ENCODE results near the gene PLXNB2.

DNA sequence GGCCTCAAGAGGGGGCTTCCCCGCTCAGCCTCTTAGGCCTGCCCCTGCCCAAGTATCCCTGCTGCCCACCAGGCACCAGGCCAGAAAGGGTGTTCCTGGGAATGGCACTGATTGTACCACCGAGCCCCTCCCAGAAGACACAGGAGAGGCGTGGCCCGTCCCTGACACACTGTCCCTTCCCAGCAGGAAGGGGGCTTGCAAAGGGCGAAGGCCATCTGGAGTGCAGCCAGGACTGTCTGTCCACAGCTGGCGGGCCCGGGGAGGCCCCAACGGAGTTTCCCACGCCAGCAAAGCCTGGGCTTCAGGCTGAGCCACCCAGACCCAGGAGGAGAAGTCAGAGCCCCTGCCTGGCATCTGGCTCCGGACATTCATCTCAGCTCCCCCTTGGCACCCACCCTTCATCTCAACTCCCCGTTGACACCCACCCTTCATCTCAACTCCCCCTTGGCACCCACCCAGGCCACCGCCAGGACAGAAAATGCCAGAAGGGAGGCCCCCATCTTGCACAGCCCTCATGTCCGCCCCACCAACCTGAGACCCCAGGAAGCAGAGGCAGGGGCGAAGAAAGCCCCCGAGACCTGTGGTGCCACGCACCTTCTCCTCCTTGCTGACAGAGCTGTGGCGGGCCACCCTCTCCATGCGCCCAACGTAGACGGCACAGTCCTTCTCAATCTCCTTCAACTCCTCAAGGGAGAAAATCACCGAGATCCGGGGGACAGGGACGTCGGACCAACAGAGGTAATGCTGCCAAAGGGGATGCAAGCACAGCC lies 82.1 kb downstream of the PLXNB2 start:
- TF ChIP-seq, protein P1, sequence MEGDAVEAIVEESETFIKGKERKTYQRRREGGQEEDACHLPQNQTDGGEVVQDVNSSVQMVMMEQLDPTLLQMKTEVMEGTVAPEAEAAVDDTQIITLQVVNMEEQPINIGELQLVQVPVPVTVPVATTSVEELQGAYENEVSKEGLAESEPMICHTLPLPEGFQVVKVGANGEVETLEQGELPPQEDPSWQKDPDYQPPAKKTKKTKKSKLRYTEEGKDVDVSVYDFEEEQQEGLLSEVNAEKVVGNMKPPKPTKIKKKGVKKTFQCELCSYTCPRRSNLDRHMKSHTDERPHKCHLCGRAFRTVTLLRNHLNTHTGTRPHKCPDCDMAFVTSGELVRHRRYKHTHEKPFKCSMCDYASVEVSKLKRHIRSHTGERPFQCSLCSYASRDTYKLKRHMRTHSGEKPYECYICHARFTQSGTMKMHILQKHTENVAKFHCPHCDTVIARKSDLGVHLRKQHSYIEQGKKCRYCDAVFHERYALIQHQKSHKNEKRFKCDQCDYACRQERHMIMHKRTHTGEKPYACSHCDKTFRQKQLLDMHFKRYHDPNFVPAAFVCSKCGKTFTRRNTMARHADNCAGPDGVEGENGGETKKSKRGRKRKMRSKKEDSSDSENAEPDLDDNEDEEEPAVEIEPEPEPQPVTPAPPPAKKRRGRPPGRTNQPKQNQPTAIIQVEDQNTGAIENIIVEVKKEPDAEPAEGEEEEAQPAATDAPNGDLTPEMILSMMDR (IDR thresholded peaks at IDR 0.05; ENCODE audit: low read depth, low read length), result no peak
- TF ChIP-seq EZH2phosphoT487 (IDR thresholded peaks at IDR 0.05; ENCODE audit: low read depth), result no peak

Data from OCI-LY3 (cell line).